HS-27A (cell line): ENCODE data around the gene RIMKLB.
"Not testable (repeated sequence)": the region's sequence is repeated elsewhere in the genome, so short reads cannot be mapped to it uniquely, and the experiment has no call there.

ENCODE experiments used
- DNase-seq: peaks from one replicate; pipeline ENCODE4 v3.0.0-alpha.2; 2012; ENCODE audit warnings: low read depth, missing footprints

The RIMKLB gene

GRCh38 chr12:8818526-8818925 lies 120.7 kb downstream of the RIMKLB start:
- DNase-seq = no peak

GRCh38 chr12:8819666-8819980 lies 121.8 kb downstream of the RIMKLB start:
- no peak for DNase-seq

GRCh38 chr12:8820676-8821407 lies 123.1 kb downstream of the RIMKLB start:
- DNase-seq = not testable (repeated sequence)

- no peak for DNase-seq
Observed at GRCh38 chr12:8821591-8821990, 123.8 kb downstream of the RIMKLB start.

- DNase-seq = no peak
Observed at GRCh38 chr12:8822298-8822697, 124.5 kb downstream of the RIMKLB start, which contains the start of gene A2ML1. TSS of gene A2ML1 (plus strand) at chr12:8822621. CDS start at chr12:8822652, 31 bp downstream.

GRCh38 chr12:8823565-8824300 lies 125.9 kb downstream of the RIMKLB start:
- DNase-seq = no peak

GRCh38 chr12:8827551-8828256 lies 129.9 kb downstream of the RIMKLB start:
- DNase-seq = no peak

GRCh38 chr12:8828257-8829124 lies 130.7 kb downstream of the RIMKLB start:
- DNase-seq = no peak

GRCh38 chr12:8829125-8829518 lies 131.3 kb downstream of the RIMKLB start:
- no peak for DNase-seq

GRCh38 chr12:8829621-8830020 lies 131.8 kb downstream of the RIMKLB start:
- DNase-seq = no peak

GRCh38 chr12:8831116-8831515 lies 133.3 kb downstream of the RIMKLB start:
- no peak for DNase-seq

GRCh38 chr12:8832500-8832899 lies 134.7 kb downstream of the RIMKLB start:
- DNase-seq = no peak
